Breast epithelium (tissue), 3 donors: ENCODE results near the gene VEPH1.

ENCODE experiments used
- POLR2A ChIP-seq: fragments of 450-650 bp; IDR thresholded peaks from one replicate; pipeline ENCODE4 v1.6.1; 2016; ENCODE audit warnings: antibody characterized with exemption, mild to moderate bottlenecking, moderate library complexity
- POLR2AphosphoS5 ChIP-seq, 3 donors: sonication (generic); formaldehyde crosslinking; IDR thresholded peaks; one replicate each; pipeline ENCODE4 v1.6.1; 2017; ENCODE audit warnings: antibody characterized with exemption in 3 of 3
- TF ChIP-seq, protein P1 (sequence below), 3 donors: fragments of 450-650 bp; IDR thresholded peaks; one replicate each; pipeline ENCODE4 v1.5.1; 2016 to 2017; ENCODE audit warnings: antibody characterized with exemption in 3 of 3, mild to moderate bottlenecking in 3 of 3, moderate library complexity in 3 of 3

DNA sequence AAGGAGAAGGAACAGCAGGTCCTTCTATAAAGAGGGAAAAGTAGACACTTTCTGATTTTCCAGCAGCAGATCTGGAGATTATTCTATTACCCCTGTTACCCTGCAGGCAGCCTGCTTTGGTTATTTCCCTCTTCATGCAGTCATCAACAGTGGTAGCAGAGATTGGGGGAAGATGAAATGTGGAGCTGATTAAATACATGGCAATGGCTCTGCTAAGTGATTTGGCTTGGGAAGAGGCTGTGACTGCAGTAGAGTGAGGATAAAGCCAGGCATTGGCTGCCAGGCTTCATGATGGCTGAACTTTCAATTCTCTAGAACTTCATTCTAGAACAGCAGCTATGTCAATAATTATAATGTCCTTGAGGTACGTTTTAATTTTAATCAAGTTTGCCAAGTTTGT lies 37.5 kb downstream of the VEPH1 start:
- TF ChIP-seq POLR2A (no peak), POLR2AphosphoS5 (IDR thresholded peaks at IDR 0.05) (no peak)
- TF ChIP-seq, protein P1, sequence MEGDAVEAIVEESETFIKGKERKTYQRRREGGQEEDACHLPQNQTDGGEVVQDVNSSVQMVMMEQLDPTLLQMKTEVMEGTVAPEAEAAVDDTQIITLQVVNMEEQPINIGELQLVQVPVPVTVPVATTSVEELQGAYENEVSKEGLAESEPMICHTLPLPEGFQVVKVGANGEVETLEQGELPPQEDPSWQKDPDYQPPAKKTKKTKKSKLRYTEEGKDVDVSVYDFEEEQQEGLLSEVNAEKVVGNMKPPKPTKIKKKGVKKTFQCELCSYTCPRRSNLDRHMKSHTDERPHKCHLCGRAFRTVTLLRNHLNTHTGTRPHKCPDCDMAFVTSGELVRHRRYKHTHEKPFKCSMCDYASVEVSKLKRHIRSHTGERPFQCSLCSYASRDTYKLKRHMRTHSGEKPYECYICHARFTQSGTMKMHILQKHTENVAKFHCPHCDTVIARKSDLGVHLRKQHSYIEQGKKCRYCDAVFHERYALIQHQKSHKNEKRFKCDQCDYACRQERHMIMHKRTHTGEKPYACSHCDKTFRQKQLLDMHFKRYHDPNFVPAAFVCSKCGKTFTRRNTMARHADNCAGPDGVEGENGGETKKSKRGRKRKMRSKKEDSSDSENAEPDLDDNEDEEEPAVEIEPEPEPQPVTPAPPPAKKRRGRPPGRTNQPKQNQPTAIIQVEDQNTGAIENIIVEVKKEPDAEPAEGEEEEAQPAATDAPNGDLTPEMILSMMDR (IDR thresholded peaks at IDR 0.05), result no peak
